LNCAP (cell line): ENCODE results near the gene G0S2.

Experiments
- CTCF ChIP-seq: fragments of 450-650 bp; IDR thresholded peaks from 2 replicates; pipeline ENCODE4 v1.5.1; 2017; ENCODE audit warnings: mild to moderate bottlenecking

G0S2 gene

GRCh38 chr1:209673631-209674417, 1.4 kb upstream of the G0S2 start:
- TF ChIP-seq CTCF = no peak

- TF ChIP-seq CTCF = no peak
Measured at GRCh38 chr1:209675565-209676154, 448 bp downstream of the G0S2 start.

- no peak for TF ChIP-seq CTCF
Measured at GRCh38 chr1:209678981-209679539, 3.8 kb downstream of the G0S2 start.

GRCh38 chr1:209685821-209686220, 10.6 kb downstream of the G0S2 start:
- no peak for TF ChIP-seq CTCF

GRCh38 chr1:209686322-209686721, 11.1 kb downstream of the G0S2 start:
- TF ChIP-seq CTCF = no peak

GRCh38 chr1:209688746-209689234, 13.6 kb downstream of the G0S2 start:
- no peak for TF ChIP-seq CTCF

GRCh38 chr1:209689477-209689876, 14.3 kb downstream of the G0S2 start:
- TF ChIP-seq CTCF = no peak
